Measurements from ENCODE around the gene LRFN3. TPM values are rescaled to one million over a fixed set of nuclear protein-coding genes. Genes with fewer than 3 reads are reported as not detected.
A peak's percentile ranks its signal among the peaks of the same experiment; 100 is the strongest.
"Not testable (repeated sequence)": the region's sequence is repeated elsewhere in the genome, so short reads cannot be mapped to it uniquely, and the experiment has no call there.

Gene LRFN3, protein sequence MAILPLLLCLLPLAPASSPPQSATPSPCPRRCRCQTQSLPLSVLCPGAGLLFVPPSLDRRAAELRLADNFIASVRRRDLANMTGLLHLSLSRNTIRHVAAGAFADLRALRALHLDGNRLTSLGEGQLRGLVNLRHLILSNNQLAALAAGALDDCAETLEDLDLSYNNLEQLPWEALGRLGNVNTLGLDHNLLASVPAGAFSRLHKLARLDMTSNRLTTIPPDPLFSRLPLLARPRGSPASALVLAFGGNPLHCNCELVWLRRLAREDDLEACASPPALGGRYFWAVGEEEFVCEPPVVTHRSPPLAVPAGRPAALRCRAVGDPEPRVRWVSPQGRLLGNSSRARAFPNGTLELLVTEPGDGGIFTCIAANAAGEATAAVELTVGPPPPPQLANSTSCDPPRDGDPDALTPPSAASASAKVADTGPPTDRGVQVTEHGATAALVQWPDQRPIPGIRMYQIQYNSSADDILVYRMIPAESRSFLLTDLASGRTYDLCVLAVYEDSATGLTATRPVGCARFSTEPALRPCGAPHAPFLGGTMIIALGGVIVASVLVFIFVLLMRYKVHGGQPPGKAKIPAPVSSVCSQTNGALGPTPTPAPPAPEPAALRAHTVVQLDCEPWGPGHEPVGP
- total RNA-seq = 1 to 10 TPM; 3.2 to 8.7 (median 5.3) TPM

DNA sequence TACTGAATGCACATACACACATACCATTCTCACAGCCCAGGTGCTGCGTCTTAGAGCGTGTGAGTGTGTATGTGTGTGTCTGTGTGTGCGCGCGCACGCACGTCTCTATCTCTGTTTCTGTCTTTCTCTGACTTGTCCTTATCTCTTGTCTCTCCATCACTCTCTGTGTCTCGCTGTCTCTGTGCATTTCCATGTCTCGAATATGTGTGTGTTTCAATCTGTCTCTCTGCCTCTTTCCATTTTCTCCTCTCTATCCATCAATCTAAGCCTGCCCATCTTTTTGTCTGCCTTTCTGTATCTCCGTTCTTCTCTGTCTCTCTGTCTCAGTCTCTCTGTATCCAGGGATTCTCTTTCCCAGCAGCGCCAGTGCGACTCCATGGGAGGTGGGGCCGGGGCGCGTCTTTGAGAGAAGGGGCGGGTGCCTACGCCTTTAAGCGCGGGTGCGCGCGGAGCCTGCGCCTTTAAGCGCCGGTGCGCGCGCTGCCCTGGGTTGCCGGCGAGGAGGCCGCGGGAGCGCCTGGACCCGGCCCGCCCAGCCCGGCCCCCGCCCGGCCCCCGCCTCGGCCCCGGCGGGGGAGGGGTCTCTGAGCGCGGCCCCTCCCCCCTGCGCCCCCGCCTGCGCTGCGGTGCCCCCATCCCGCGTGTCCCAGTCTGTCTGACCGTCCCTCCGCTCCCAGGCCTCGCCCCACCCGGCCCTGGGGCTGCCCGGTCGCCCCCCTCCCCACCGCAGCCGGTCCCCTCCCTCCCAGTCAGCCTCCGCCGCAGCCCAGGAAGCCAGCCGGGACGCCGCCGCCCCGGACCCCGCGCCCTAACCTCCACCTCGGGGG is at the start of gene LRFN3:
Gene LRFN3, plus strand, starts transcription at position 464 of the 827 bp plus-strand sequence. CDS start 3,052 bp downstream, outside the sequence.
- peak; percentile 44 for DNase-seq (ENCODE audit: low spot score)
- ATAC-seq (ENCODE audit: low FRiP score) = peak; percentile 30
- TF ChIP-seq, protein P1, sequence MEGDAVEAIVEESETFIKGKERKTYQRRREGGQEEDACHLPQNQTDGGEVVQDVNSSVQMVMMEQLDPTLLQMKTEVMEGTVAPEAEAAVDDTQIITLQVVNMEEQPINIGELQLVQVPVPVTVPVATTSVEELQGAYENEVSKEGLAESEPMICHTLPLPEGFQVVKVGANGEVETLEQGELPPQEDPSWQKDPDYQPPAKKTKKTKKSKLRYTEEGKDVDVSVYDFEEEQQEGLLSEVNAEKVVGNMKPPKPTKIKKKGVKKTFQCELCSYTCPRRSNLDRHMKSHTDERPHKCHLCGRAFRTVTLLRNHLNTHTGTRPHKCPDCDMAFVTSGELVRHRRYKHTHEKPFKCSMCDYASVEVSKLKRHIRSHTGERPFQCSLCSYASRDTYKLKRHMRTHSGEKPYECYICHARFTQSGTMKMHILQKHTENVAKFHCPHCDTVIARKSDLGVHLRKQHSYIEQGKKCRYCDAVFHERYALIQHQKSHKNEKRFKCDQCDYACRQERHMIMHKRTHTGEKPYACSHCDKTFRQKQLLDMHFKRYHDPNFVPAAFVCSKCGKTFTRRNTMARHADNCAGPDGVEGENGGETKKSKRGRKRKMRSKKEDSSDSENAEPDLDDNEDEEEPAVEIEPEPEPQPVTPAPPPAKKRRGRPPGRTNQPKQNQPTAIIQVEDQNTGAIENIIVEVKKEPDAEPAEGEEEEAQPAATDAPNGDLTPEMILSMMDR (IDR thresholded peaks at IDR 0.05) = no peak

DNA sequence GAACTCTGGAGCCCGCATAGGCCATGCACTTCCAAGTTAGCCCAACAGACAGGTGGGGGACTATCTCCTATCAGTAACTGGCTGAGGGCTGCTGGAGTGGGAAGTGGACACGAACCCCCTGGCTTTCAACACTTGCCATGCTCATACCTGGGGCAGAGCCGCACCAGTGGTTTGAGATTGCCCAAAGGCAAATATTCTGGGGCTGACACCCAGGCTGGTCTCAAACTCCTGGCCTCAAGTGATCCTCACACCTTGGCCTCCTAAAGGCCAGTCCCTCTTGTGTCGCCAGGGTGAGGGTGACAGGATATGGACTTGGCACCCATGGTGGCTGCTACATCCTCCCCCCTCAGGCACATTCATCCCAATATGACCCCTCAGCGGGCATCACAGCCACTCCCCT is 49.0 kb upstream of the LRFN3 start:
- ATAC-seq (ENCODE audit: low FRiP score) (no peak), DNase-seq (ENCODE audit: low spot score) (no peak)
- TF ChIP-seq, protein P1 (IDR thresholded peaks at IDR 0.05) = no peak

DNA sequence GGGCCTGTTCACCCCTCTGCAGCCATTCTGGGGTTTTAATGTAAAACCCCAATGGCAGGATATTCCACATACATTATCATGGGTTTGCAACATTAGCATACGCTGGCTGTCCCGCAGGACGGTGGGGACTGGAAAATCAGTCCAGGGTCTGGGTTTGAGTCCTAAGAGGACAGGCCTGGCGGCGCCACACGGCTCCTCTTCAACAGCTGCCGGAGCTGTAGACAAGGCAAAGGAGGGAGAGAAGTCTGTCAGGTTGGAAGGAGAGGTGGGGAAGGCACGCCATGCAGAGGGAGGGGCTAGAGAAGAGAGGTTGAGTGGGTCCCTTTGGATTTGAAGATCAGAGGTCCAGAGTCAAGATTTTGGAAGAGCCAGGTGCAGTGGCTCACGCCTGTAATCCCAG is 47.8 kb upstream of the LRFN3 start:
- ATAC-seq (ENCODE audit: low FRiP score) = no peak
- DNase-seq (ENCODE audit: low spot score) = no peak
- TF ChIP-seq, protein P1 (IDR thresholded peaks at IDR 0.05) = no peak

DNA sequence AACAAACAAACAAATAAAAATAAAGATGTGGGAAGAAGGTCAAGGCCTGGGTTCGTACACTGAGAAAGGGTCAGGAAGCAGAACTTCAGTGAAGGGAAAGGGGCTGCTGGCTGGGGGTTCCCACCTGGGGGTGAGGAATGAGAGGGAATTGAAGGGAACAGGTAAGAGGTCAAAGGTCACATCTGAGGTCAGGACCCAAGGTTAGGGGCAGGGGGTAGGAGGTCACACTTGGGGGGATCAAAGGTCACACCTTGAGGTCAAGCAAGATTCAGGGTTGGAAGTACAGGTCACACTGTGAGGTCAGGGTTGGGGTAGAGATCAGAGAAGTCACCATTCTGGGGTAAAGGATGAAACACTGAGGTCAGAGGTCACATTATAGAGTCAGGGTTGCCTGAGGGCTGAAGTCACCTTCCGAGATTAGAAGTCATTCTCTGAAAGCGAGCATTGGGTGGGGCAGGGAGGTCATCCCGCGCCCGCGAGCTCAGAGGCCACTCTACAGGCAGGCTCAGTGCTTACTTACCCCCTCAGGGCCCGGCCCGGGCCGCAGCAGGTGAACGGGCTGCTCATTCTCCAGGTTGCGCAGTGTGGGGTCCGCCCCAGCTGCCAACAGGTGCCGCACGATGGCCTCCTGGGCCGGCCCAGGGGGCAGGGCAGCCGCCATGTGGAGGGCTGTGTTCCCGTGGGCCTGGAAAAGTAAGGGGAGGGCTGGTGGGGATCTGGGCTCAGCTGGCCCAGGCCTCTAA is 46.6 kb upstream of the LRFN3 start:
- ATAC-seq (ENCODE audit: low FRiP score) (no peak), DNase-seq (ENCODE audit: low spot score) (no peak)
- TF ChIP-seq, protein P1 (IDR thresholded peaks at IDR 0.05) = no peak

DNA sequence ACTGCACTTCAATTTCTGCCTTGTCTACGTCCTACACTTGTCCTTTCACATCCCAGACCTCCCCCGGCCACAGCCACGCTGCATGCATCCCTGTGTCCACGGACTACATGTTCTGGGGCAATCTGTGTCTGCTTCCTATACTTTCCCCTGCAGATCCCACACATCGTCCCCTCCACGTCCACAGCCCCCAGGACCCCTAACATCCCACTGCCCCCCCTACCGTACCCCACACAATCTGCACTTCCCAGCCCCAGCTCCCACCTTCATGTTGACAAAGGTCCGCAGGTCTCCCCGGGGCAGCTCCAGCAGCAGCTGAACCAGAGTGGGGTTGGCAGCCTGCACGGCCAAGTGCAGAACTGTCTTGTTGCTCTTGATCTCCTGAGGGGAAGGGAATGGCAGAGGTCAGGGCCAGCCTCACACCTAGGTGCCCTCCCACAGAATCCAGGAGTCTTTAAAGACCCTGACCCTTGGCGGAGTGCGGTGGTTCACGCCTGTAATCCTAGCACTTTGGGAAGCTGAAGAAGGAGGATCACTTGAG is 46.0 kb upstream of the LRFN3 start:
- TF ChIP-seq, protein P1 (IDR thresholded peaks at IDR 0.05) = no peak
- no peak for ATAC-seq (ENCODE audit: low FRiP score)
- no peak for DNase-seq (ENCODE audit: low spot score)

DNA sequence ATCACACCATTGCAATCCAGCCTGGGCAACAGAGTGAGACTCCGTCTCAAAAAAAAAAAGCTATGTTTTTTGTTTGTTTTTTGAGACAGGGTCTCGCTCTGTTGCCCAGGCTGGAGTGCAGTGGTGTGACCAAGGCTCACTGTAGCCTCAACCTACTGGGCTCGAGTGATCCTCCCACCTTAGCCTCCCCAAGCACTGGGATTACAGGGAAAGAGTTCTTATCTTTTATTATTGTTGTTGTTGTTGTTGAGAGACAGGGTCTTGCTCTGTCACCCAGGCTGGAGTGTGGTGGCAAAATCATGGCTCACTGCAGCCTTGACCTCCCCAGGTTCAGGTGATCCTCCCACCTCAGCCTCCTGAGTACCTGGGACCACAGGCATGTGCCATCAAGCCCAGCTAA is 44.4 kb upstream of the LRFN3 start:
- not testable (repeated sequence) for DNase-seq (ENCODE audit: low spot score); ATAC-seq (ENCODE audit: low FRiP score)
